NCI-H146 (cell line): ENCODE data around the gene ZNF415.
A peak's percentile ranks its signal among the peaks of the same experiment; 100 is the strongest.
"Not testable (repeated sequence)": the region's sequence is repeated elsewhere in the genome, so short reads cannot be mapped to it uniquely, and the experiment has no call there.

Experiments used
- DNase-seq: peaks from one replicate; lab custom pipeline; 2025; lab: John Stamatoyannopoulos, UW

The ZNF415 gene

DNA sequence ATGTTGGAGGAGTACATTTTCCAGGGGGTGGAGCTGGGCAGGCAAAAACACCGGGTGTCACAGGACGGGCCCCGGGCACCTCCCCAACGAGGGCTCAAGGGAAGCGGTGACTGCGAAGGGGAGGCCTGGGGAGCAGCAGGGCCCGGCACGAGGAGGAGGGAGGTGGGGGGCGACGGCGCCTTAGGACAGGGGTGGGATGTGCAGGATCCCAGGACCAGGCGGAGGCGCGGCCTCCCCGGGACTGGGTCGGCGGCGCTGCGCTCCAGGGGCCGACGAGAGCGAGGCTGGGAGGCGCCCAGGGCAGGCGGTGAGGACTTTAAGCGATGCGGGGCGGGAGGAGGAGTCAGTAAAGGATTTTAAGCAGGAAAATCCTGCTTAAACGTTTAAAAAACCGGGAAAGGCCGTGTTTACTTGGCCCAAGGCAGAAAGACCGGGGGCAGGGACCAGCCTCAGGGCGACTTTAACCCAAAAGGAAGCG lies 29.9 kb downstream of the ZNF415 start:
- peak; percentile 53 for DNase-seq

DNA sequence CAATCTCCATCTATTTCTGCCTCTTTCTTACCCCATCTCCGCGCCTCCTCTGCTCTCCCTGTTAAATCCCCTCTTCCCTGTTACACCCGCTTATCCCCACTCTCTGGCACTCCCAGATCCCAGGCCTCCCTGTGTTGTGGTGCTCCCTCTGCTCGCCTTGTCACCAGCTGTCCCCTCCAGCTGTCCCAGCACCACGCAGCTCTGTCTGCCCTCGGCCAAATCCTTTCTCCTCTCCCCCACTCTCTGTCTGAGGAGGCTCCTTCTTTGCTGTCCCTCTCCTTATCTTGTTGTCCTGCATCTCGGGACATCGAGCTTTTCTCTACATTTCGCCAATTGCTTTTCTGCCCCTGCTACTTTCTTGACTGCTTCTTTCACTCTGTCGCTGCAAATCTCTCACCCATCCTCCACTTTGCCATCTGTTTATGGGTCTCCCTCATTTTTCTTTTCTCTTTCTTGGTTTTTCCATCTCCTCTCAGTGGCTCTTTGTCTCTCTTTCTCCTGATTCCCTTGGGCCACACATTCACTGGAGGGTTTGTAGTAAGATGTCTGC lies 30.4 kb downstream of the ZNF415 start:
- DNase-seq, result peak; percentile 14

DNA sequence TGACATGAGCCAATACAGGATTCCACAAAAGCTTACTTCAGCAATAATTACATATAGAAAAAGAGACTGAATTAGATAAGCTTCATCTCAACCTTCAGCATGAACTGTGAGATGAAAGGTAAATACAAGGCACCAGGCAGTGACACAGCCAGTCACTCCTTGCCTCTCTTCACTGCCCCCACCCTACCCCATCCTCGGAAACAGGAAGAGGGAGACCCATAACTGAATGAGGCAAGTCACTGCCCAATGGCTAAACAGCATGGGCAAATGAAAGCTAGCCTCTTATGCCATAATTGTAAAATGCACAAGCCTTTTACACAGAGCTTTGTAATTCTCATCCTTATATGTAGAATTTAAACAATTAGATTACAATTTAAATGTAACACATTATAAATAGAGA lies 31.2 kb downstream of the ZNF415 start:
- no peak for DNase-seq

DNA sequence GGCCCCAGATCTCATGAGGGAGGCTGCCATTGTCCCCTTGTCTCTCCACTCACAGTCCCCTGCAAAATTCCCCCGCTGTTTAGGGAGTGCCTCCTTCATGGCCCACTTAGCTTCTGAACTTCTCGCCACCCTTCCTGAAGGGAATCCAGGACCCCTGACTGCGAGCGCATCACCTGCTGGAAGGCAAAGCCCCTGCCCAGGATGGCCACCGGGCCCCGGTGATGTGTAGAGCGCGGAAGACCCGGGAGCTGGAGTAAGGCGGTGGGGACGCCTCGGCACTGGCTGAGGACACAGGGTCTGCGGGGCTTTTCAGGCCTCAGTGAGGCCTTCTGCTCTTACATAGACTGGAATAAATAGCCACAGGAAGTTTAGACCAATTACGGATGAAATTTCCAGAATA lies 34.1 kb downstream of the ZNF415 start:
- DNase-seq, result not testable (repeated sequence)

DNA sequence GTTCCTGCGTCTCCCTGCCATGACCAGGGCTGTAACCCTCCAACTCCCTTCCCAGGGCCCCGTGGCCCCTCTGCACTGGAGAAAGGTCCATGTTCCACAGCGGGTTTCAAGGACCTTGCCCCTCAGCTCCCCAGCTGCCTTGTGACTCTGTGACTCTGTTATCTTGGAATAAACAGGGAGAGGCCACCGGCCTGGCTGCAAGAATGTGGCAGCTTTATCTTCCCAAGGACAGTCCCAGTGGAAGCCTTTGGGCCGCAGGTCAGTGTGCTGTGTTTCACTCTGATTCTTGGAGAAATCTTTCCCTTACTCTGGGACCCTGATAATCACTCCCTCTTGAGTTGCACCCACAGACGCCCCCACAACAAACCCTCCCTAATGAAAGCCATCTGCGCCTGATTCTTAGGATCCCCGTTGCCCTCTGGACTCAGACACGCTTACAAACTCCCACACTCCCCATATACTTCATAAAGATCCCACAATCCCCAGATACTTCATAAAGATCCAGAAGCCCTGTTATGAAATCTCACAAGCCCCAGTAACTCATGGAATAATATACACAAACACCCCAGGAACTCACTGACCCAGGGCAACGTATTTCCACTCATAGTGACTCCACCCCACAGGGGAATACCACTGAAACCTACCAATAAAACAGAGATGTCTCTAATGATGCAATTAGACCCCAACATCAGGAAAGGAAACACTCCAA lies 35.6 kb downstream of the ZNF415 start:
- not testable (repeated sequence) for DNase-seq

DNA sequence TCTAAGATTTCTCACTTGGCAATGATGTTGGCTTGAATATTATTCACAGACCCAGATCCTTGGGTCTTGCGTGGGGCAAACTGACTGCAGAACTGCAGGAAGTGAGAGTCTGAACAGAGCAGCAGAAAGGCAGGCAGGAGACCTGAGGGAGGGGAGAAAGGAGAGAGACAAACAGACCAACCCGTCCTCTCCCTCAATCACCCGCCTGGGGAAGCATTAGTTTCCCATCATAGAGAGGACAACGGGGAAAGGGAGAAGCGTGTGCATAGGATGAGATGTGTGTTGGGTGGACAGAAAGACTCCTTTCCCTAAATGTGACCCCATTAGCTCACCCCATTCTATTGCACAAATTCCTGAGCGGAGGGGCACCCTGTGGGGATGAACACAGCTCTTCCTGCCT lies 36.1 kb downstream of the ZNF415 start:
- not testable (repeated sequence) for DNase-seq

DNA sequence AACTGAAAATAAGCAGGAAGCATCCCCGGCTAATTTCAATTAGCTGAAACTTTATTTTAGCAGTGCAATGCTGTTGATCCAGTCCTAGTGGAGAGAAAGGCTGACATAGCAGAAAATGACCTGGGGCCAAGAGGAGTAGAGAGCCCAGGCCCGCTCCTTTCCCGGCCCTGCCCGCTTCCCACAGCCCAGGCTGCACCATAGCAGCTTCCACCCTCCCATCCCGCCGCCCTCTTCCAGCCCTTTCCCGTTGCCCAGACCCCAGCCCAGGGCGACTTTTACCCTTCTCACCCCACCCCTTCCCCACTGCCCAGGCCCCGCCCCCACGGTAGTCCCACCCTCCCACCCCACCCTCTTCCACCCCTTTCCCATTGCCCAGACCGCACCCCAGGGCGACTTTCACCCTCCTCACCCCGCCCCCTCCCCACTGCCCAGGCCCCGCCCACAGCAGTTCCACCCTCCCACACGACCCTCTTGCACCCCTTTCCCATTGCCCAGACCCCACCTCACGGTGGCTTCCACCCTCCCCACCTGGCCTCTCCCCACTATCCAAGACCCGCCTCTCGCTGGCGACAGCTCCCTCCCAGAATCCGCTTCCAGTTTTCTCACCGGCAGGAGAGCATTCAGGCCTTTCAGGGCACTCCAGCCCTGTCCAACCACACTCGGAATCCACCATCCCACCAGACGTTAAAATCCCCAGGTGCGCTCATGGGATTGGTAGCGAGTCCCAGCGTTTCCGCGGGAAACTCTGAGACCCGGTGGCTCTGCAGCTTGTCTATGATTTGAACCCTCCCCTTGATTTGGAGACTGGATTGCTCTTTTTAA lies 37.7 kb downstream of the ZNF415 start:
- no peak for DNase-seq

DNA sequence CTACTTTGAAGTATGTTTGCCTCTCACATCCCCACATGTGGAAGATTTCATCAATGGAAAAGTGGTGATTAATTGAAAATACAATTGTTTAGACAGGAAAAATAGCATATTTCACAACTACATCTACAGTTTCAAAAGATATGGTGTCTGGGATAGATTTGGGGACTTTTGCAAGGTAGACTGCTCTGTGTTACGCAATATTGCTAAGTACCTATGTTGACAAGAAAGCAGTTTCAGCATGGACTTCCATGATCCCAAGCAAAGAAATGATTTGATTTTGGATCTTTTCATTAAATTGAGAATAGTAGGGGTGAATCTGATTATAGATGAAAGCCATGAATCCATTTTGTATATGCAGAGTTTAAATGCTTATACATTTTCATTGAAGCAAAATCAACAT lies 40.0 kb downstream of the ZNF415 start:
- no peak for DNase-seq

DNA sequence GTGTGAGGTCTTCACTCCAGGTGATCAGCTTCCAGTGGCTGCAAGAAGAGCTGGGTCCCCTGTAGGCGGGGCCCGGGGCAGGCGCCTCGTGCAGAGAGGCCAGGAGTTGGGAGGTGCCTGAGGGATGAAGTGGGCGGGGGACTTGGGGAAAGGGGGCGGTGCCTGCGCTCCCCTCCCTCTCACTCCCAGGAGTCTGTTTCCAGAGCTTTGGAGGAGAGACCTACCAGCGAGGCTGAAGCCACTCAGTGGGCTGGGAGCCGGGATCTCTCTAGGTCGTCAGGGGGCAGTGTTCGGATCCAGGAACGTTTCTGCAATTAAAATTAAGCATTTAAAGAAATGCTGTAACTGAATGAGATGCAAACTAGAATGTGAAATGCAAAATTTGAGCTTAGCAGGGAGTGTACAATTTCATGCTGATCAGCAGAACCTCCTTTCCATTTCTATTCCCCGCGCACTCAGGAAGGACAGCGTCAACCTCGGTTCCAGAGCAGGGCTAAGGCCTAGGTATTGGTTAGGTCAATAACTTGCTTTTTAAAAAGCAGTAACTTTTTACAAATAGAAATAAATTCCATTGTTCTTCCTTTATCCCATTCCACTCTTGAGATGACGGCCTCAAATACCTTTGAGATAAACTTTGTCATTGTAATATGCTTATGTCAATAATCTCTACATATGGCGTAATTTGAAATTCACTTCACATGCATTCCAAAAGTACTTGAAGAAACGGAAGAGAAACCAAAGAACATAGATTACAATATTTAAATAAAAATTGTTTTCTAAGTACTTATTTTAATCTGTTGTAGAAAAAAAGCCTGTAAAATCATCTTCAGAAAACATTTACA lies 41.1 kb downstream of the ZNF415 start:
- no peak for DNase-seq

DNA sequence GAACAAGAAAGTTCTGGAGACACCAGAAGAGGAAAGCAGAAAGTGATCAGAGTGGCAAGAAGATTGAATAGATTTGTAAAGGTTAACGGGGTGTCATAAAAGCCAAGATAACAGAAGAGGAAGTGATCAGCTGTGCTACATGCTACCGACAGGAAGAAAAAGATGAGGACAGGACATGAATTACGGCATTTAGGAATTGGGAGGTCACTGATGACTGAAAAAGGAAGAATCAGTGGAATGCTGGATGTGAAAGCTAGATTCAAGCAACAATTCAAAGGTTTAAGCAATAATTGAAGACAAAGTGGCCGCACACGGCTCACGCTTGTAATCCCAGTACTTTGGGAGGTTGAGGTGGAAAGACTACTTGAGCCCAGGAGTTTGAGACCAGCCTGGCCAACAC lies 44.6 kb downstream of the ZNF415 start:
- no peak for DNase-seq

DNA sequence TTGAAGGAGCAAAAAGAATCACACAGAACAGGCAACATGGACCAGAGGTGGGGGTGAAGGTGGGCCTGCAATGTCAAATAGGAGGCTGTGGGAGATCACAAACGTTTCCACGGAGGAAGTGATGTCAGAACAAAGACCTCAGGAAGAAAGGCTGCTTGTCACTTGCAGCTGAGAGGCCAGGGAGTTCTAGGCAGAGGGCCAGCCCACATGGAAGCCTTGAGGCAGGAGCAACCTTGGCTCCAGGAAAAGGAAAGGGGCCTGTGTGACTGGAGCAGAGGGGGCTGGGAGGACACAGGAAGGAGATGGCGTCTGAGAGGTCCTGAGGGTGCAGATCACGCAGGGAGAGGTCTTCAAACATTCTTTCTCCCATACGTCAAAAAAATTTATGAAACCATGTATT lies 45.8 kb downstream of the ZNF415 start:
- DNase-seq, result no peak

DNA sequence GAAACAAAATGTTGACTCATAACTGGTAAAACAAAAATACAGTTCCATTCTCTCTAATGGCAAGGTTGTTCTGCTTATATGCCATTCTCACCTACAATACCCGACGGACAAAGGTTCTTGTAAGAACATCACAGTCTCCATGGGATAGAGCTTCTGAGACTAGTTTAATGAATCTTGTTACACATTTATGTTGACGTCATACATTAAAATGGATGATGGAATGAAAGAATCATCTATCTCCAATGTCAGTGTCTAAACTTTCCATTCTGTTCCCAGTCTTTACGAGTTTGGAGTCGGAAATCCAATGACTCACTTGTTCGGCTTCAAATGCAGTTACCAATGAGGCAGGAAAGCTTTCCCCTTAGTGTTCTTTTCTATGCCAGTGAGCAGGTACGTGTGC lies 47.2 kb downstream of the ZNF415 start:
- DNase-seq, result no peak

DNA sequence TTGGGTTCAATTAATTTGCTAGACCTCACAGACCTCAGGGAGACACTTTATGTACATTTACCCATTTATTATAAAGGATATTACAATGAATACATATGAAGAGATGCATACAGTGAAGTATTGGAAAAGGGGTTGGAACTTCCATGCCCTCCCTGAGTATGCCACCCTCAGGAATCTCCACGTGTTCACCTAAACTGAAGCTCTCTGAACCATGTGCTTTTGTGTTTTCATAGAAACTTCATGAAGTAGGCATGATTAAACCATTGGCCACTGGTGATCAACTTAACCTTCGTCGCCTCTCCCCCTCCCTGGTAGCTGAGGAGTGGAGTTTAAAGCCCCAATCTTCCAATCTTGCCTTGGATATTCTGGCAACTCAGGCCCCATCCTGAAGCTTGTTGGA lies 49.8 kb downstream of the ZNF415 start:
- no peak for DNase-seq

DNA sequence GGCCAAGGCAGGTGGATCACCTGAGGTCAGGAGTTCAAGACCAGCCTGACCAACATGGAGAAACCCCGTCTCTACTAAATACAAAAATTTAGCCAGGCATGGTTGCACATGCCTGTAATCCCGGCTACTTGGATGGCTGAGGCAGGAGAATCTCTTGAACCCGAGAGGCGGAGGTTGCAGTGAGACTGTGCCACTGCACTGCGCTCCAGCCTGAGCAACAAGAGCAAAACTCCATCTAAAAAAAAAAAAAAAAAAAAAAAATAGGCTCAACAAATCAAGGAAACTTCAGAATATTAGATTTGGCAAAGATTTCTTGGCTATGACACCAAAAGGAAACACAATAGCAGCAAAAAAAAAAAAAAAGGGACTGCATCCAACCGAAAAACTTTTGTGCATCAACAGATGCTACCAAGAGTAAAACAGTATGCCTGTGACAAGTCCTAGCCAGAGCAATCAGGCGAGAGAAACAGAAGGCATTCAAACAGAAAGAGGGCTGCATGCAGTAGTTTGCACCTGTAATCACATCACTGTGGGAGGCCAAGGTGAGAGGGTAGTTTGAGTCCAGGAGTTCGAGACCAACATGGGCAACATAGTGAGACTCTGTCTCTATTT lies 53.3 kb downstream of the ZNF415 start:
- DNase-seq, result no peak

DNA sequence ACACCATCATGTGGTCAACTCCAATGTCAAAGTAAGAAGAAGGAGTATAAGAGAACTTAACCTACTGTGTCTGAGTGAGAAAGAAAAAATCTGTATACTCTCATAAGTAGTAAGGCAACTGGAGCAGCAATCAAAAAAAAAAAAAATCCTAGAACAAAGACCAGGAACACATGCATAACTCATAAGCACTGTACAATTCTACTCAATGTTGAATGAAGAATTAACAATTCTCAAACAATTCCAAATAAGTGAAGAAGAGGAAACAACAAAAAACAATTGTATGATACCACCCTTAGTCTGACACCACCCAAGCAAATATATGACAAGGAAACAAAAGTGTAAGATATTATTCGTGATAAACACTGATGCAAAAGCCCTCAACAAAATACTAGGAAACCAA lies 54.0 kb downstream of the ZNF415 start:
- no peak for DNase-seq

DNA sequence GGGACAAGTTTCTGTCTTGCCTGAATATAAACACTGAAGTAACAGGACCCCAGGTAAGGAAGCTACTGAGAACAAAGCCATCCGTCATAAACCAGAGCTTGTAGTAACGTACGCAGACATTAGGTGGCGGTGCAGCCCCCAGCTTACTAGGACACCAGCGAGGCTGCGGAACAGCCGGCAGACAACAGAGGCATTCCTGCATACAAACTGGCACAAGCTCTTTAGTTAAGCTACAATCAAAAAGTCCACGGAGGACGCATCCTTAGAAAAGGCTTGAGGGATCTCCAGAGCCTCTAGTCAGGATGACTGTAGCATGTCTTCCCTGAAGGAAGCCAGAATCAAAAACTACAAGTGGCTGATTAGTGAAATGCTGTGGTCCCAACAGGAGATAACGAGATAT lies 55.7 kb downstream of the ZNF415 start:
- peak; percentile 49 for DNase-seq

DNA sequence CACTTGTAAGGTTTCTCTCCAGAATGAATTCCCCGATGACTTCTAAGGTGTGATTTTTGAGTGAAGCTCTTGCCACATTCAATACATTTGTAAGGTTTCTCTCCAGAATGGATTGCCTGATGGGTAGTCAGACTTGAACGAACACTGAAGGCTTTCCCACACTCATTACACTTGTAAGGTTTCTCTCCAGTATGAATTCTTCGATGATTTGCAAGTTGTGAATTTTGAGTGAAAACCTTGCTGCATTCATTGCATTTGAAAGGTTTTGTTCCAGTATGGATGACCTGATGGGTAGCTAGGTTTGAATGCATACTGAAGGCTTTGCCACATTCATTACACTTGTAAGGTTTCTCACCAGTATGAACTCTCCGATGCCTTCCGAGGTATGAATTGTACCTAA lies 63.9 kb downstream of the ZNF415 start:
- DNase-seq, result no peak

DNA sequence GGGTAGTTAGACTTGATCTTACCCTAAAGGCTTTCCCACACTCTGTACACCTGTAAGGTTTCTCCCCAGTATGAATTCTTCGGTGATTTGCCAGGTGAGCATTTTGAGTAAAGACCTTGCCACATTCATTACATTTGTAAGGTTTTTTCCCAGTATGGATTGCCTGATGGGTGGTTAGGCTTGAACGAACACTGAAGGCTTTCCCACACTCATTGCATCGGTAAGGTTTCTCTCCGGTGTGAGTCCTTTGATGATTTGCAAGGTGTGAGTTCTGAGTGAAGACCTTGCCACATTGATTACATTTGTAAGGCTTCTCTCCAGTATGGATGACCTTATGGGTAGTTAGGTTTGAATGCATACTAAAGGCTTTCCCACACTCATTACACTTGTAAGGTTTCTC lies 64.5 kb downstream of the ZNF415 start:
- DNase-seq, result no peak

DNA sequence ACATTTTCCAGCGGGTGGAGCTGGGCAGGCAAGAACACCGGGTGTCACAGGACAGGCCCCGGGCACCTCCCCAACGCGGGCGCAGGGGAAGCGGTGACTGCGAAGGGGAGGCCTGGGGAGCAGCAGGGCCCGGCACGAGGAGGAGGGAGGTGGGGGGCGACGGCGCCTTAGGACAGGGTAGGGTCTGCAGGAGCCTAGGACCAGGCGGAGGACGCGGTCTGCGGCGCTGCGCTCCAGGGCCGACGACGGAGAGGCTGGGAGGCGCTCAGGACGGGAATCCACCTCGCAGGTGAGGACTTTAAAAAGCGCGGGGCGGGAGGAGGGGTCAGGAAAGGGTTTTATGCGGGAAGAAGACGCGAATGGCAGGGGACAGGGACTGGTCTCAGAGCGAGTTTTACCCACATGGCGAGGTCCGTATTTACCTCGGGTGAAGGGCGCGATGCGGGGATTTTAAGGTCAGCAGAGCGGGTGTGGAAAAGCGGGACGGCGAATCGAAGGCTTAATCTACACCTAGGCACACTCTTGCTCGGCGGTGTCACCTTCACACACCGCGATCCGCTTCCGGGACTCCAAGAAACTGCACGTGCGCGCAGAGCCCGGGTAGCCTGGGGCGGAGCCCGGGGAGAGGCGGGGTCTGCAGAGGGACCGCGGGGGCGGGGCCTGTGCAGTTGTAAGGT lies 74.7 kb downstream of the ZNF415 start:
- DNase-seq, result peak; percentile 54
